ENCODE measurements around the gene WRAP73.

The WRAP73 gene

DNA sequence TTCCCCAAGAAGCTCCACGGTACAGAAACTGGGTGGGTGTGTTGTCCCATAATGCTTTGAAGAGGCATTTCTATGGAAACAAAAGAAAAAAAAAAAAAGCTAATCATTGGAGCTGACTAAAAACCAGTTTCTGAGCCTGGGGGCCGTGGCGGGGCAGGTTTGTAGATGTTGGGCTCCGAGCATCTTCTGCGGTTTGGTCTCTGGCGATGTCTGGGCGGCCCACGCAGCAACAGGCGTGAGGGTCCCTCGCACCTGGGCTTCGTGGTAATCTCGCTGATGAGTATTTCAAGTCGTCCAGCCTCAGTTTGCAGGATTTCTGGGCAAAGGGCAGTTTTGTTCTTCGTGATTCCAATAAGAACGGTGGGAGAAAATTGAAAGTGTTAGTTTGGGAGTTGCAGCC is 9.2 kb upstream of the WRAP73 start:
- no peak for DNase-seq (ENCODE audit: low read depth)
- no peak overlapping the region for H3K4me3 ChIP-seq (ENCODE audit: low read length)
- TF ChIP-seq, protein P1, sequence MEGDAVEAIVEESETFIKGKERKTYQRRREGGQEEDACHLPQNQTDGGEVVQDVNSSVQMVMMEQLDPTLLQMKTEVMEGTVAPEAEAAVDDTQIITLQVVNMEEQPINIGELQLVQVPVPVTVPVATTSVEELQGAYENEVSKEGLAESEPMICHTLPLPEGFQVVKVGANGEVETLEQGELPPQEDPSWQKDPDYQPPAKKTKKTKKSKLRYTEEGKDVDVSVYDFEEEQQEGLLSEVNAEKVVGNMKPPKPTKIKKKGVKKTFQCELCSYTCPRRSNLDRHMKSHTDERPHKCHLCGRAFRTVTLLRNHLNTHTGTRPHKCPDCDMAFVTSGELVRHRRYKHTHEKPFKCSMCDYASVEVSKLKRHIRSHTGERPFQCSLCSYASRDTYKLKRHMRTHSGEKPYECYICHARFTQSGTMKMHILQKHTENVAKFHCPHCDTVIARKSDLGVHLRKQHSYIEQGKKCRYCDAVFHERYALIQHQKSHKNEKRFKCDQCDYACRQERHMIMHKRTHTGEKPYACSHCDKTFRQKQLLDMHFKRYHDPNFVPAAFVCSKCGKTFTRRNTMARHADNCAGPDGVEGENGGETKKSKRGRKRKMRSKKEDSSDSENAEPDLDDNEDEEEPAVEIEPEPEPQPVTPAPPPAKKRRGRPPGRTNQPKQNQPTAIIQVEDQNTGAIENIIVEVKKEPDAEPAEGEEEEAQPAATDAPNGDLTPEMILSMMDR (conservative IDR thresholded peaks at IDR 0.05; ENCODE audit: low read depth, low read length) = no peak

DNA sequence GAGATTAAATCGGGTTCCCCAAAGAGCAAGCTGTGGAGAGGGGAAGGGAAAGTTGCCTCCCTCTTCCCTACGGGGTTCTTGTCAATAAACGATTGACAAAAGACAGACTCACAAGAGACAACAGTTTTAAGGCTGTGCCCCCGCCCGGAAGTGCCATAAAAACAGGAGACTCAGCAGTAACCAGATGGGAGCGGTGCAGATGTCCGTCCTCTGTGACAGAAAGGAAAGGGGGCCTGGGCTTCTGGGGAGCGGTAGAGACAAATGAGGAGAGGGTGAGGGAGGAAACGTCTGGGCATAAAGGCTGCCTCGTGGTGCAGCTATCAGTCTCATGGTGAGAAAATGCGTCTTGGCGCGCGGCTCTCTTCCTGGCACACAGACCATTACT is 8.3 kb upstream of the WRAP73 start:
- DNase-seq (ENCODE audit: low read depth) = no peak
- TF ChIP-seq, protein P1 (conservative IDR thresholded peaks at IDR 0.05; ENCODE audit: low read depth, low read length) = no peak
- no peak overlapping the region for H3K4me3 ChIP-seq (ENCODE audit: low read length)

DNA sequence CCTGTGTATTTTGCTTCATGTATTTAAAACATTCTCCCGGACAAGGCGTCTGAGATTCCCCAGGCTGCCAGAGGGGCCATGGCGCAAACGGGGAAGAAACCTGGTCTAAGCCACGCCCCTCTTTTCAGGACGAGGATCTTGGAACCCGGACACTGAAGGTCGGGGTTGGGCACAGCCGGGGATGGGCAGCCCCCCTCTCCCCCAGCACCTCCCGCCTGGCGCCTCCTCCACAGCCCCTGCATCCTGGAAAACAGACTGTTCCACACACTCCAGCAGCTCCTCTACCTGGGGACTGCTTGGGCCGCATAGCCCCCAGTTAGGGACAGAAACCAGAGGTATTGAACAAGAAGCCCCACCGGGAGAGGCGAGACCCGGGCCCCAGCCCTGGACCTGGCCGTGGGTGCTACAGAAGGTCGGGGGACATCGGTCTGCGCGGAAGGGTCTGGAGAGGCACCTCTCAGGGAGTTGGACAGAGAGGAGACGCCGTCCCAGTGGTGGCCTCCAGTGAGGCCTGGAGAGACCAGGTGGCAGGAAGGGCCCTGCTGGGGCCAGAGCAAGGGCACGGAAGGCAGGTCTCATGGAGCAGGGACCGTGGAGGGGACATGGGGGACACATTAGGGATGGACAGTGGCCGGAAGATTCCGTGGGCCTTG is 7.8 kb upstream of the WRAP73 start:
- TF ChIP-seq, protein P1 (conservative IDR thresholded peaks at IDR 0.05; ENCODE audit: low read depth, low read length) = no peak
- no peak overlapping the region for H3K4me3 ChIP-seq (ENCODE audit: low read length)
- DNase-seq (ENCODE audit: low read depth) = no peak

DNA sequence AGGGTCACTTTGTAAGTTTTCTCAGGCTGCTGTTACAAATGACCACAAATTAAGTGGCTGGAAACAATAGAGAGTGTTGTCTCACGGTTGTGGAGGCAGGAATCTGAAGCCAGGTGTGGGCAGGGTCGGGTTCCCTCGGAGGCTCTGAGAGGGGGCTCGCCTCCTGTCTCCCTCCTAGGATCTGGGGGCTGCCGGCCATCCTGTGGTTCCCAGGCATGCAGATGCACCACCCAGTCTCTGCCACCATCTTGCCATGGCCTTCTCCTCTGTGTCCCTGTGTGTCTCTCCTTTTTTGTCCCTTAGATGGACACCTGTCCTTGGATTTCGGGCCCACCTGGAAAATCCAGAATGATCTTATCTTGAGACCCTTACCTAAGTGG is 7.2 kb upstream of the WRAP73 start:
- TF ChIP-seq, protein P1 (conservative IDR thresholded peaks at IDR 0.05; ENCODE audit: low read depth, low read length) = no peak
- no peak for DNase-seq (ENCODE audit: low read depth)
- H3K4me3 ChIP-seq (ENCODE audit: low read length) = no peak overlapping the region

DNA sequence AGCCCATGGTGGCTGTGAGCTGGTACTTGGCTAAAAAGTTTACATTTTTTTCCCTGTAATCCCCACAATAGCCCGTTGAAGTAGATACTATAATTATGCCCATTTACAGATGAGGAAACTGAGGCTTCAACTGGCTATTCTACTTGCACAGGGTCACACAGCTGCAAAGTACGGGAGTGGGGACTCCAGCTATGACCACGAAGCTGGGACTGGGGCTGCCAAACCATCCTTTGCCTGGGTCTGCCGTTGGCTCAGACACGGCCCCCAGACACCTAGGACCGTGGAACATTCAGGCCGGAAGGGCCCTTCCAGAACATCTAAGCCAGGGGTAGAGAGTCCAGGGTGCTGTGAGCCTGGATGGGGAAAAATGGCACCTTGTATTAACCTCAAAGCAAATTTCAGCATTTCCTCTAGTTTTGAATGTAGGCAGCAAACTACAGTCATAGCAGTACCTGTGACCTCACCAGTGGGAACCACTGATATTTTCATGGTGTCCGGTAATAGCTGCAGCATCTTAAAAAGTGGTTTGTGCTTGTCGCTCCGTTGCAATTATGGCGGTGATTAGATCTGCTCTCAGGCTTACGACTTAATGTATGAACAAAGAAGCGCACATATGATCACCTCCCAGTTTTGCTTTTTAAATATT is 6.7 kb upstream of the WRAP73 start:
- no peak for DNase-seq (ENCODE audit: low read depth)
- H3K4me3 ChIP-seq (ENCODE audit: low read length) = no peak overlapping the region

DNA sequence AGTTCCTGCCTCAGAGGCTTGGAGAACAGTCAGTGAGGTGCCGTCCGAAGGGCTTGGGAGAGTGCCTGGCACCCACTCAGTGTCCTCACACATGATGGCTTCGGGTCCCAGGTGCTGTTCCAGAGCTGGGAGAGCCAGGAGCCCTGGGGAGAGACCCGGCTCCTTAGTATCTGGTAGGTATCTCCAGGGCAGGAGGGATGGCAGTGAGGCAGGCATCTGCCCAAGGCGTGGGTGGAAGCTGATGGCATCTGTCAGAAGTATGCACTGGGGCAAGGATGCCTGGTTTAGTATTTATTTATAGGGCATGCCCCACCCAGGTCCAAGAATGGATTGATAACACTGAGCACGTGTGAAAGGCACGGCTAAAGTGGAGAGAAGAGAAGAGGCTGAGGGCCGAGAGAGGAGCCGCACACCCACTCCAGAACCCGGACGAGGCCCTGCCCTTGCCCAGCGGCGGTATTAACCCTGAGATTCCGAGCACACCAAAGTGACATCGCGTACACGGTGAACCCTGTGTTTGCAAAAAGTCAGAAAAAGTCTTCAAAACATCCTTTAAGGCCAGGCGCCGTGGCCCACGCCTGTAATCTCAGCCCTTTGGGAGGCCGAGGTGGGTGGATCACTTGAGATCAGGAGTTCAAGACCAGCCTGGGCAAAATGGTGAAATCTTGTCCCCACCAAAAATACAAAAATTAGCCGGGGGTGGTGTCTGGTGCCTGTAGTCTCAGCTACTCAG is 4.8 kb upstream of the WRAP73 start:
- H3K4me3 ChIP-seq (ENCODE audit: low read length) = no peak overlapping the region
- no peak for DNase-seq (ENCODE audit: low read depth)
- TF ChIP-seq, protein P1 (conservative IDR thresholded peaks at IDR 0.05; ENCODE audit: low read depth, low read length) = no peak

More for the DNA sequence above, 6.7 kb upstream of the WRAP73 start:
- TF ChIP-seq, protein P1 (conservative IDR thresholded peaks at IDR 0.05; ENCODE audit: low read depth, low read length) = no peak

DNA sequence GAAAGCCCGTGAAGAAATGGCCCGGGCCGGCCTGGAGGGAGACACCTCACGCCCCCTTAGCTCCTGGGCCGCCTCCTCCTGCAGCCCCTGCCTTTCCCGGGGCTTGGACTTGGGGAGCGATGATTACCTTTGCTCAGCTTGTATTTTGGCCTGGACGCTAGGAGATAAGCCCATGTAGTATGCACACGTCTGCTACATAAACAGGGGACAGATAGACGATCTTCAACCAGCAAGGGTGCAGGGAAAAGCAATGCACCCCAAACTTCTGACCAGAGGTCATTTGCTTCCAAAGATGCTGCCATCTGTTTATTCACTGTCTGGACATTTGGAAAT is 3.3 kb upstream of the WRAP73 start:
- H3K4me3 ChIP-seq (ENCODE audit: low read length) = no peak overlapping the region
- no peak for DNase-seq (ENCODE audit: low read depth)
- TF ChIP-seq, protein P1 (conservative IDR thresholded peaks at IDR 0.05; ENCODE audit: low read depth, low read length) = no peak

All from retinal pigment epithelial cell (primary cell).